Nephron progenitor cell (in vitro differentiated cells): ENCODE measurements around the gene SOCS7.

Experiments
- DNase-seq: peaks from one replicate; pipeline ENCODE4 v3.0.0; 2021
- H3K27ac Mint-ChIP-seq: 2 replicates; pipeline ENCODE4 v1.8.0; 2021; ENCODE audit warnings: mild to moderate bottlenecking, moderate library complexity, mixed read lengths
- H3K27me3 Mint-ChIP-seq: 2 replicates; pipeline ENCODE4 v1.8.0; 2021; ENCODE audit warnings: mild to moderate bottlenecking, low read depth, mixed read lengths; ENCODE audit not compliant: poor library complexity
- H3K36me3 Mint-ChIP-seq: 2 replicates; pipeline ENCODE4 v1.8.0; 2021; ENCODE audit warnings: low read depth, mixed read lengths
- H3K4me1 Mint-ChIP-seq: 2 replicates; pipeline ENCODE4 v1.8.0; 2021; ENCODE audit warnings: mixed read lengths
- H3K4me3 Mint-ChIP-seq: 2 replicates; pipeline ENCODE4 v1.8.0; 2021; ENCODE audit warnings: mild to moderate bottlenecking, moderate library complexity, mixed read lengths
- H3K9me3 Mint-ChIP-seq: 2 replicates; pipeline ENCODE4 v1.8.0; 2021; ENCODE audit warnings: mild to moderate bottlenecking, moderate library complexity, mixed read lengths
- TF ChIP-seq, protein P1 (sequence below): fragments of 200-600 bp; sonication (generic); IDR thresholded peaks from 2 replicates; pipeline ENCODE4 v1.5.0; 2021; ENCODE audit warnings: antibody characterized with exemption

SOCS7 gene

DNA sequence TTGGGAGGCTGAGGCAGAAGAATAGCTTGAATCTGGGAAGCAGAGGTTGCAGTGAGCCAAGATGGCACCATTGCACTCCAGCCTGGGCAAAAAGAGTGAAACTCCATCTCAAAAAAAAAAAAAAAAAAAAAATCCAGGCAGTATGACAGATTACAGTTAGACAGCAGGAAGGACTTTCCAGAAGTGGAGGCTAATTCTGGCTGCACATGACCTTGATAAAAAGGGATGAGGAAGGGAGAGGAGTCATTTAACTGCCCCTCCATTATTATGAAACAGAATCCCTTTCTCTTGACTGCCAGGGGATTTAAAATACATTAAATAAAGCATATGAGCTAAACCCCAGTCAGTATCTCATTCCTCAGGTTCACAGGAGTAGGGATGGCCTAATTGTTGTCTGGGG, 74.8 kb downstream of the SOCS7 start:
- no peak for DNase-seq
- TF ChIP-seq, protein P1, sequence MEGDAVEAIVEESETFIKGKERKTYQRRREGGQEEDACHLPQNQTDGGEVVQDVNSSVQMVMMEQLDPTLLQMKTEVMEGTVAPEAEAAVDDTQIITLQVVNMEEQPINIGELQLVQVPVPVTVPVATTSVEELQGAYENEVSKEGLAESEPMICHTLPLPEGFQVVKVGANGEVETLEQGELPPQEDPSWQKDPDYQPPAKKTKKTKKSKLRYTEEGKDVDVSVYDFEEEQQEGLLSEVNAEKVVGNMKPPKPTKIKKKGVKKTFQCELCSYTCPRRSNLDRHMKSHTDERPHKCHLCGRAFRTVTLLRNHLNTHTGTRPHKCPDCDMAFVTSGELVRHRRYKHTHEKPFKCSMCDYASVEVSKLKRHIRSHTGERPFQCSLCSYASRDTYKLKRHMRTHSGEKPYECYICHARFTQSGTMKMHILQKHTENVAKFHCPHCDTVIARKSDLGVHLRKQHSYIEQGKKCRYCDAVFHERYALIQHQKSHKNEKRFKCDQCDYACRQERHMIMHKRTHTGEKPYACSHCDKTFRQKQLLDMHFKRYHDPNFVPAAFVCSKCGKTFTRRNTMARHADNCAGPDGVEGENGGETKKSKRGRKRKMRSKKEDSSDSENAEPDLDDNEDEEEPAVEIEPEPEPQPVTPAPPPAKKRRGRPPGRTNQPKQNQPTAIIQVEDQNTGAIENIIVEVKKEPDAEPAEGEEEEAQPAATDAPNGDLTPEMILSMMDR, result no peak
- Mint-ChIP-seq H3K4me3 (no peak overlapping the region), H3K27me3 (peaks cover 44% of the 10 kb centered on the region), H3K36me3 (no peaks in the 10 kb centered on the region), H3K27ac (no peak overlapping the region), H3K9me3 (no peaks in the 10 kb centered on the region), H3K4me1 (peaks cover 58% of the 10 kb centered on the region)

DNA sequence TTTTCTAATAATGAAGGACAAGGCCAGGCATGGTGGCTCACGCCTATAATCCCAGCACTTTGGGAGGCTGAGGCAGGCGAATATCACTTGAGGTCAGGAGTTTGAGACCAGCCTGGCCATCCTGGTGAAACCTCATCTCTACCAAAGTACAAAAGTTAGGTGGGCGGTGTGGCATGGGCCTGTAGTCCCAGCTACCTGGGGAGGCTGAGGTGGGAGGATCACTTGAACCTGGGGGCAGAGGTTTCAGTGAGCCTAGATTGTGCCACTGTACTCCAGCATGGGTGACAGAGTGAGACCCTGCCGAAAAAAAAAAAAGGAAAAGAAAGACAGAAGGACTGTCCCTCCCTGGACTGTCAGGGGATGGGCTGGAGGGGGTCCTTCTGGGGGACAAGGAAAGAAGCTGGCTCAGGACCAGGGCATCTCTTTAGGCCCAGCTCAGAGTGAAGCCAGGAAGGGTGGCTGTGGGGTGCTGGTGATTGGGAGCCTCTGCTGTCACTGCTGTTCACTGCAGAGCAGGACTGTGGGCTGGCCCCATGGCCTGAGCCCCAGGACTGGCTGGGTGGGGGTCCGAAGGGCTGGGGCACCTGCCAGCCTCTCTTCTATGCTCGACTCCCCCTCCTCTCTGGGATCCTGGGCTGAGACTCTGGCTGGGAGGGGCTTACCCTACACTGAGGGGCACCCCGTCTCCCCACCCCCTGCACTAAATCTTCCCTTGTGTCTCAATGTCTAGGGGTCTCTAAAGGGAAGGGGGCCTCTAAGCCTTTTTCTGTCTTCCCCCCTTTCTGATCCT, 75.7 kb downstream of the SOCS7 start:
- Mint-ChIP-seq H3K4me3 (peak overlapping the region; percentile 81), H3K27ac (no peak overlapping the region), H3K9me3 (no peaks in the 10 kb centered on the region), H3K4me1 (peaks cover 49% of the 10 kb centered on the region), H3K27me3 (peaks cover 35% of the 10 kb centered on the region), H3K36me3 (no peaks in the 10 kb centered on the region)
- DNase-seq, result no peak
- TF ChIP-seq, protein P1, result no peak

GRCh38 chr17:38428112-38428642, 76.5 kb downstream of the SOCS7 start, which contains the start of gene ARHGAP23:
TSS of gene ARHGAP23 (plus strand) at chr17:38428464. CDS start at chr17:38428486, 22 bp downstream.
- no peaks in the 10 kb centered on the region for H3K36me3 Mint-ChIP-seq
- H3K9me3 Mint-ChIP-seq, result no peaks in the 10 kb centered on the region
- H3K4me1 Mint-ChIP-seq, result peaks cover 48% of the 10 kb centered on the region
- H3K4me3 Mint-ChIP-seq, result peak within 1 kb of the TSS; percentile 81
- H3K27me3 Mint-ChIP-seq, result peaks cover 28% of the 10 kb centered on the region
- peak; percentile 63 for DNase-seq
- TF ChIP-seq, protein P1, result no peak
- H3K27ac Mint-ChIP-seq, result no peak within 1 kb of the TSS

DNA sequence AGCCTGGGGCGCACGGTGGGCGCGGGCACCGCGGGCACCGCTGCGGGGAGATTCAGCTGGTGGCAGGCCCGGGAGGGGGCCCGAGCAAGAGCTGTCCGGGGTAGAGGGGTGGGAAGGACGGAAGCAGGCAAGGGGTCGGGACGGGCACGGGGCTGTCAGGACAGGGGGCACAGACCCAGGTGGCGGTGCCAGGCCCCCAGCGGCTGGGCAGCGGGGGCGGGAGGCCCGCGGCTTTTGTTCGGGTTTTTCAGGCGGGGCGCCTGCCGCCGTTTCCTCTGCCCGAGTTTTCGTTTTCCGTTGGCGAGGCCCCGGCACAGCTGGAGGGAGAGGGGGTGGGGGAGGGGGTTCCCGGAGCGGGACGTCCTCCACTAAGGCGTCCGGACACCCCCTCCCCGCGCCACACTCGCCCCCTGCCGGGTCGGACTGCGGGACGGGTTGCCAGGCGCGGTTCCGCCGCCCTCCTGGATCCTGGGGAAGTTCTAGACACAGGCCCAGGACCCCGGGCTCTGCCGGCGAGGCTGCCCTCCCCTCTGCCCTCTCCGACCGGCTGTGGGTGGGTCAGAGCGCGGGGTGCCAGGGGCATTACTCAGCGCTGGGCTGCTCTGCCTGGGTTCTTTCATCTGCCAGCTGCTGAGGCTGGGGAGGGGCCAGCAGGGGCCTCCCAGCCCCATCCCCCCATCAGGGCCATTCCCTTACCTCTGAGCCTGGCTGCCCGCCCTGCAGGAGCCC, 77.2 kb downstream of the SOCS7 start:
- DNase-seq, result peak; percentile 50
- TF ChIP-seq, protein P1, result no peak
- peaks cover 25% of the 10 kb centered on the region for H3K27me3 Mint-ChIP-seq
- H3K4me3 Mint-ChIP-seq, result peak overlapping the region; percentile 72
- H3K4me1 Mint-ChIP-seq, result peaks cover 54% of the 10 kb centered on the region
- H3K27ac Mint-ChIP-seq, result no peak overlapping the region
- no peaks in the 10 kb centered on the region for H3K36me3 Mint-ChIP-seq
- H3K9me3 Mint-ChIP-seq, result no peaks in the 10 kb centered on the region

GRCh38 chr17:38429476-38430100, 77.9 kb downstream of the SOCS7 start:
- no peak for DNase-seq
- Mint-ChIP-seq H3K9me3 (no peaks in the 10 kb centered on the region), H3K36me3 (no peaks in the 10 kb centered on the region), H3K27ac (peak overlapping the region; percentile 43), H3K27me3 (peaks cover 24% of the 10 kb centered on the region), H3K4me3 (peak overlapping the region; percentile 72), H3K4me1 (peaks cover 59% of the 10 kb centered on the region)
- TF ChIP-seq, protein P1, result no peak
